Endothelial cell (in vitro differentiated cells): ENCODE data around the gene PRKAG2. TPM values are rescaled to one million over a fixed set of nuclear protein-coding genes. Genes with fewer than 3 reads are reported as not detected.

Source experiments
- DNase-seq: peaks from one replicate; pipeline ENCODE4 v3.0.0; 2021; ENCODE audit warnings: low spot score
- H3K27ac Mint-ChIP-seq: one replicate; pipeline ENCODE4 v1.8.0; 2021; ENCODE audit warnings: mixed read lengths, inconsistent platforms; ENCODE audit not compliant: unreplicated experiment
- H3K27me3 Mint-ChIP-seq: one replicate; pipeline ENCODE4 v1.8.0; 2021; ENCODE audit warnings: mild to moderate bottlenecking, moderate library complexity, mixed read lengths, inconsistent platforms; ENCODE audit not compliant: unreplicated experiment
- H3K36me3 Mint-ChIP-seq: one replicate; pipeline ENCODE4 v1.8.0; 2021; ENCODE audit warnings: mild to moderate bottlenecking, low read depth, mixed read lengths, inconsistent platforms; ENCODE audit not compliant: unreplicated experiment
- H3K4me1 Mint-ChIP-seq: one replicate; pipeline ENCODE4 v1.8.0; 2021; ENCODE audit warnings: mild to moderate bottlenecking, mixed read lengths, inconsistent platforms; ENCODE audit not compliant: unreplicated experiment
- H3K4me3 Mint-ChIP-seq: one replicate; pipeline ENCODE4 v1.8.0; 2021; ENCODE audit warnings: mild to moderate bottlenecking, mixed read lengths, inconsistent platforms; ENCODE audit not compliant: unreplicated experiment
- H3K9me3 Mint-ChIP-seq: one replicate; pipeline ENCODE4 v1.8.0; 2021; ENCODE audit warnings: mixed read lengths, inconsistent platforms; ENCODE audit not compliant: unreplicated experiment
- CTCF ChIP-seq: fragments of 200-600 bp; sonication (generic); IDR thresholded peaks from one replicate; pipeline ENCODE4 v1.5.0; 2021; ENCODE audit warnings: antibody characterized with exemption; ENCODE audit not compliant: unreplicated experiment
- total RNA-seq: library from RNA; stranded (reverse); fragmentation: NEBNext Ultra II Directional; extraction: Animal tissue kit (Norgen Biotek cat#: 25700); gene quantifications from one replicate; pipeline ENCODE4 v1.2.1, GENCODE V29; 2021; ENCODE audit not compliant: unreplicated experiment

Gene PRKAG2
- total RNA-seq, 1 donor from 2014 or later, result 16.0 TPM

- Mint-ChIP-seq H3K36me3 (no peaks in the 10 kb centered on the region), H3K4me1 (no peaks in the 10 kb centered on the region), H3K27me3 (no peaks in the 10 kb centered on the region), H3K9me3 (no peaks in the 10 kb centered on the region), H3K27ac (no peak overlapping the region), H3K4me3 (no peak overlapping the region)
- DNase-seq, result no peak
- no peak for TF ChIP-seq CTCF
Measured at GRCh38 chr7:151660141-151660540, 216.8 kb downstream of the PRKAG2 start.

- no peak for TF ChIP-seq CTCF
- no peaks in the 10 kb centered on the region for H3K36me3 Mint-ChIP-seq
- DNase-seq, result no peak
- no peaks in the 10 kb centered on the region for H3K9me3 Mint-ChIP-seq
- H3K27me3 Mint-ChIP-seq, result no peaks in the 10 kb centered on the region
- no peak overlapping the region for H3K27ac Mint-ChIP-seq
- H3K4me3 Mint-ChIP-seq, result no peak overlapping the region
- no peaks in the 10 kb centered on the region for H3K4me1 Mint-ChIP-seq
Measured at GRCh38 chr7:151659219-151659618, 217.7 kb downstream of the PRKAG2 start.

- Mint-ChIP-seq H3K4me1 (no peaks in the 10 kb centered on the region), H3K36me3 (no peaks in the 10 kb centered on the region)
Measured at GRCh38 chr7:151658778-151659177, 218.1 kb downstream of the PRKAG2 start.

GRCh38 chr7:151657173-151657572 lies 219.7 kb downstream of the PRKAG2 start:
- no peaks in the 10 kb centered on the region for H3K36me3 Mint-ChIP-seq
- H3K9me3 Mint-ChIP-seq, result no peaks in the 10 kb centered on the region
- DNase-seq, result no peak
- no peak for TF ChIP-seq CTCF
- no peak overlapping the region for H3K4me3 Mint-ChIP-seq
- H3K27ac Mint-ChIP-seq, result no peak overlapping the region
- H3K4me1 Mint-ChIP-seq, result no peaks in the 10 kb centered on the region
- no peaks in the 10 kb centered on the region for H3K27me3 Mint-ChIP-seq

More at GRCh38 chr7:151658778-151659177, 218.1 kb downstream of the PRKAG2 start:
- H3K27me3 Mint-ChIP-seq, result no peaks in the 10 kb centered on the region
- H3K27ac Mint-ChIP-seq, result no peak overlapping the region
- DNase-seq, result no peak
- TF ChIP-seq CTCF, result no peak
- no peaks in the 10 kb centered on the region for H3K9me3 Mint-ChIP-seq
- no peak overlapping the region for H3K4me3 Mint-ChIP-seq

DNA sequence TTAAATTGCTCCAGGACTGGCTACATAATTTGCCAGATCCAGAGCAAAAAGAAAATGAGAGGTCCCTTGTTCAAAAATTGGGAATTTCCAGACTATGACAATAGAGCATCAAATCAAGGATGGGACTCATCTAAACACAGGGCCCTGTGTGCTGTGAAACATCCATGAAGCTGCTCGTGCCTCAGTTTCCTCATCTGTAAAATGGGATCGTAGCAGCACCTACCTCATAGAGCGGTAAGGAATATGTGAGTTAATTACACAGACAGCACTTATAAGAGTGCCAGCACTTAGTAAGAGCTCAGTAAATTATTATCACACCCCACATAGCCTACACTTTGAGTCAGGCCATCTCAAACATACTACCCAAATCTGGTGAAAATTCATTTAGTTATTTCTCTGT lies 221.4 kb downstream of the PRKAG2 start:
- Mint-ChIP-seq H3K4me3 (no peak overlapping the region), H3K36me3 (no peaks in the 10 kb centered on the region), H3K27ac (no peak overlapping the region), H3K4me1 (no peaks in the 10 kb centered on the region), H3K27me3 (no peaks in the 10 kb centered on the region), H3K9me3 (no peaks in the 10 kb centered on the region)
- no peak for DNase-seq
- no peak for TF ChIP-seq CTCF
